ENCODE measurements around the gene HEATR1.
"Not testable (repeated sequence)": the region's sequence is repeated elsewhere in the genome, so short reads cannot be mapped to it uniquely, and the experiment has no call there.

The HEATR1 gene

GRCh38 chr1:236509203-236509602 lies 95.1 kb downstream of the HEATR1 start:
- Histone ChIP-seq H3K27me3 (ENCODE audit: insufficient read depth, poor library complexity, severe bottlenecking) (no peaks in the 10 kb centered on the region), H3K27ac (ENCODE audit: poor library complexity, severe bottlenecking) (no peak overlapping the region), H3K36me3 (ENCODE audit: low read depth) (no peaks in the 10 kb centered on the region), H3K4me1 (ENCODE audit: insufficient read depth, poor library complexity, severe bottlenecking) (no peaks in the 10 kb centered on the region), H3K9me3 (ENCODE audit: severe bottlenecking) (no peaks in the 10 kb centered on the region), H3K4me3 (ENCODE audit: severe bottlenecking) (no peak overlapping the region)
- TF ChIP-seq CTCF (IDR thresholded peaks at IDR 0.05; ENCODE audit: poor library complexity, severe bottlenecking) = no peak
- DNase-seq (ENCODE audit: low spot score) (no peak), ATAC-seq (ENCODE audit: low read depth) (no peak)

- TF ChIP-seq CTCF (IDR thresholded peaks at IDR 0.05; ENCODE audit: poor library complexity, severe bottlenecking) = no peak
- no peaks in the 10 kb centered on the region for H3K36me3 ChIP-seq (ENCODE audit: low read depth)
- no peaks in the 10 kb centered on the region for H3K9me3 ChIP-seq (ENCODE audit: severe bottlenecking)
- DNase-seq (ENCODE audit: low spot score) (no peak), ATAC-seq (ENCODE audit: low read depth) (no peak)
- H3K27ac ChIP-seq (ENCODE audit: poor library complexity, severe bottlenecking) = no peak overlapping the region
- no peak overlapping the region for H3K4me3 ChIP-seq (ENCODE audit: severe bottlenecking)
- no peaks in the 10 kb centered on the region for H3K27me3 ChIP-seq (ENCODE audit: insufficient read depth, poor library complexity, severe bottlenecking)
- H3K4me1 ChIP-seq (ENCODE audit: insufficient read depth, poor library complexity, severe bottlenecking) = no peaks in the 10 kb centered on the region
Measured at GRCh38 chr1:236508593-236509027, 95.7 kb downstream of the HEATR1 start.

GRCh38 chr1:236507022-236507700 lies 97.2 kb downstream of the HEATR1 start:
- Histone ChIP-seq H3K27ac (ENCODE audit: poor library complexity, severe bottlenecking) (no peak overlapping the region), H3K27me3 (ENCODE audit: insufficient read depth, poor library complexity, severe bottlenecking) (no peaks in the 10 kb centered on the region), H3K9me3 (ENCODE audit: severe bottlenecking) (no peaks in the 10 kb centered on the region), H3K36me3 (ENCODE audit: low read depth) (no peaks in the 10 kb centered on the region), H3K4me3 (ENCODE audit: severe bottlenecking) (no peak overlapping the region), H3K4me1 (ENCODE audit: insufficient read depth, poor library complexity, severe bottlenecking) (no peaks in the 10 kb centered on the region)
- ATAC-seq (ENCODE audit: low read depth) (no peak), DNase-seq (ENCODE audit: low spot score) (no peak)
- TF ChIP-seq CTCF (IDR thresholded peaks at IDR 0.05; ENCODE audit: poor library complexity, severe bottlenecking) = no peak

GRCh38 chr1:236504338-236504737 lies 100.0 kb downstream of the HEATR1 start:
- not testable (repeated sequence) for H3K27ac ChIP-seq (ENCODE audit: poor library complexity, severe bottlenecking); H3K4me1 ChIP-seq (ENCODE audit: insufficient read depth, poor library complexity, severe bottlenecking); H3K27me3 ChIP-seq (ENCODE audit: insufficient read depth, poor library complexity, severe bottlenecking); ATAC-seq (ENCODE audit: low read depth); H3K4me3 ChIP-seq (ENCODE audit: severe bottlenecking); DNase-seq (ENCODE audit: low spot score); H3K36me3 ChIP-seq (ENCODE audit: low read depth); H3K9me3 ChIP-seq (ENCODE audit: severe bottlenecking)

- no peak for TF ChIP-seq CTCF (IDR thresholded peaks at IDR 0.05; ENCODE audit: poor library complexity, severe bottlenecking)
- Histone ChIP-seq H3K4me3 (ENCODE audit: severe bottlenecking) (no peak overlapping the region), H3K27me3 (ENCODE audit: insufficient read depth, poor library complexity, severe bottlenecking) (no peaks in the 10 kb centered on the region), H3K36me3 (ENCODE audit: low read depth) (no peaks in the 10 kb centered on the region), H3K4me1 (ENCODE audit: insufficient read depth, poor library complexity, severe bottlenecking) (no peaks in the 10 kb centered on the region), H3K9me3 (ENCODE audit: severe bottlenecking) (no peaks in the 10 kb centered on the region), H3K27ac (ENCODE audit: poor library complexity, severe bottlenecking) (no peak overlapping the region)
- DNase-seq (ENCODE audit: low spot score) (no peak), ATAC-seq (ENCODE audit: low read depth) (peak; percentile 64)
Measured at GRCh38 chr1:236502972-236503639, 101.2 kb downstream of the HEATR1 start.
